ENCODE results near the gene AQP5.

AQP5 gene

GRCh38 chr12:49932533-49933130 is 29.0 kb upstream of the AQP5 start:
- no peak for DNase-seq

GRCh38 chr12:49933796-49934195 is 27.9 kb upstream of the AQP5 start:
- DNase-seq = no peak

- no peak for DNase-seq
Observed at GRCh38 chr12:49934505-49934904, 27.2 kb upstream of the AQP5 start.

- no peak for DNase-seq
Observed at GRCh38 chr12:49936925-49937324, 24.7 kb upstream of the AQP5 start.

GRCh38 chr12:49937639-49938300 is 23.9 kb upstream of the AQP5 start:
- DNase-seq = no peak

- no peak for DNase-seq
Observed at GRCh38 chr12:49939307-49939706, 22.4 kb upstream of the AQP5 start.

- no peak for DNase-seq
Observed at GRCh38 chr12:49939707-49940106, 22.0 kb upstream of the AQP5 start.

GRCh38 chr12:49941556-49942511 is 19.8 kb upstream of the AQP5 start:
- DNase-seq = no peak

- no peak for DNase-seq
Observed at GRCh38 chr12:49942512-49942893, 19.2 kb upstream of the AQP5 start.

- DNase-seq = no peak
Observed at GRCh38 chr12:49942921-49943624, 18.6 kb upstream of the AQP5 start.

- DNase-seq = no peak
Observed at GRCh38 chr12:49943625-49943960, 18.1 kb upstream of the AQP5 start.

- no peak for DNase-seq
Observed at GRCh38 chr12:49944046-49944445, 17.6 kb upstream of the AQP5 start.

- no peak for DNase-seq
Observed at GRCh38 chr12:49944718-49945117, 17.0 kb upstream of the AQP5 start.

GRCh38 chr12:49945394-49946080 is 16.1 kb upstream of the AQP5 start:
- DNase-seq = peak; percentile 52 to 86 (median 61)

- no peak for DNase-seq
Observed at GRCh38 chr12:49946086-49946485, 15.6 kb upstream of the AQP5 start.

- no peak for DNase-seq
Observed at GRCh38 chr12:49946497-49946896, 15.2 kb upstream of the AQP5 start.

GRCh38 chr12:49947593-49948226 is 14.0 kb upstream of the AQP5 start:
- DNase-seq = no peak

GRCh38 chr12:49948866-49949845 is 12.5 kb upstream of the AQP5 start:
- DNase-seq = no peak

GRCh38 chr12:49949866-49950265 is 11.8 kb upstream of the AQP5 start:
- no peak for DNase-seq
